ENCODE results near the gene ZNF532. TPM values are rescaled to one million over a fixed set of nuclear protein-coding genes. Genes with fewer than 3 reads are reported as not detected.
"Not testable (repeated sequence)": the region's sequence is repeated elsewhere in the genome, so short reads cannot be mapped to it uniquely, and the experiment has no call there.

ZNF532 gene
- under 1 TPM; 0.50 to 0.91 TPM for total RNA-seq

GRCh38 chr18:58864146-58865032 is at the start of gene ZNF532:
TSS of gene ZNF532 (plus strand) at chr18:58864877. CDS start in a region left out here.
- no peak within 1 kb of the TSS for H3K4me3 Mint-ChIP-seq
- POLR2A ChIA-PET: no interaction called here
- ATAC-seq: no peak
- peaks cover 3% of the 10 kb centered on the region for H3K4me1 Mint-ChIP-seq (ENCODE audit: low read depth)
- no peak for DNase-seq
- H3K27ac Mint-ChIP-seq: no peak within 1 kb of the TSS
- H3K9me3 Mint-ChIP-seq (ENCODE audit: insufficient read depth): no peaks in the 10 kb centered on the region
- no peaks in the 10 kb centered on the region for H3K36me3 Mint-ChIP-seq (ENCODE audit: low read depth)
- CTCF ChIA-PET: no interaction called here
- peaks cover 73% of the 10 kb centered on the region for H3K27me3 Mint-ChIP-seq (ENCODE audit: low read depth)

GRCh38 chr18:58819051-58819450 is 45.6 kb upstream of the ZNF532 start:
- Mint-ChIP-seq H3K27me3 (ENCODE audit: low read depth) (peaks cover 50% of the 10 kb centered on the region), H3K4me1 (ENCODE audit: low read depth) (peaks cover 9% of the 10 kb centered on the region), H3K36me3 (ENCODE audit: low read depth) (no peaks in the 10 kb centered on the region), H3K9me3 (ENCODE audit: insufficient read depth) (no peaks in the 10 kb centered on the region), H3K4me3 (no peak overlapping the region), H3K27ac (no peak overlapping the region)
- DNase-seq (peak; percentile 56), ATAC-seq (peak; percentile 72)
- ChIA-PET CTCF (interaction anchor here (1.0 kb wide), 1 partner anchor 251 kb away, joined by 5 read pairs; no protein-coding TSS in a partner anchor), POLR2A (no interaction called here)

GRCh38 chr18:58820251-58820650 is 44.4 kb upstream of the ZNF532 start:
- Mint-ChIP-seq H3K4me1 (ENCODE audit: low read depth) (peaks cover 9% of the 10 kb centered on the region), H3K27me3 (ENCODE audit: low read depth) (peaks cover 43% of the 10 kb centered on the region), H3K27ac (no peak overlapping the region), H3K4me3 (no peak overlapping the region), H3K9me3 (ENCODE audit: insufficient read depth) (no peaks in the 10 kb centered on the region), H3K36me3 (ENCODE audit: low read depth) (no peaks in the 10 kb centered on the region)
- ATAC-seq (no peak), DNase-seq (no peak)
- POLR2A ChIA-PET: no interaction called here
- CTCF ChIA-PET: no interaction called here

- Mint-ChIP-seq H3K27ac (no peak overlapping the region), H3K27me3 (ENCODE audit: low read depth) (peaks cover 39% of the 10 kb centered on the region), H3K9me3 (ENCODE audit: insufficient read depth) (no peaks in the 10 kb centered on the region), H3K36me3 (ENCODE audit: low read depth) (no peaks in the 10 kb centered on the region), H3K4me1 (ENCODE audit: low read depth) (peaks cover 9% of the 10 kb centered on the region), H3K4me3 (no peak overlapping the region)
- ATAC-seq (no peak), DNase-seq (no peak)
- ChIA-PET POLR2A (no interaction called here), CTCF (no interaction called here)
Observed at GRCh38 chr18:58822944-58823343, 41.7 kb upstream of the ZNF532 start.

GRCh38 chr18:58823412-58823811 is 41.3 kb upstream of the ZNF532 start:
- ChIA-PET POLR2A (no interaction called here), CTCF (no interaction called here)
- Mint-ChIP-seq H3K36me3 (ENCODE audit: low read depth) (no peaks in the 10 kb centered on the region), H3K27me3 (ENCODE audit: low read depth) (peaks cover 42% of the 10 kb centered on the region), H3K4me1 (ENCODE audit: low read depth) (peaks cover 9% of the 10 kb centered on the region), H3K9me3 (ENCODE audit: insufficient read depth) (no peaks in the 10 kb centered on the region), H3K27ac (no peak overlapping the region), H3K4me3 (no peak overlapping the region)
- no peak for ATAC-seq
- DNase-seq: no peak

- peaks cover 35% of the 10 kb centered on the region for H3K27me3 Mint-ChIP-seq (ENCODE audit: low read depth)
- ATAC-seq; H3K9me3 Mint-ChIP-seq (ENCODE audit: insufficient read depth); H3K4me1 Mint-ChIP-seq (ENCODE audit: low read depth); DNase-seq; H3K4me3 Mint-ChIP-seq; H3K27ac Mint-ChIP-seq; CTCF ChIA-PET; POLR2A ChIA-PET; H3K36me3 Mint-ChIP-seq (ENCODE audit: low read depth): not testable (repeated sequence)
Observed at GRCh38 chr18:58826926-58827325, 37.8 kb upstream of the ZNF532 start.

- no peaks in the 10 kb centered on the region for H3K9me3 Mint-ChIP-seq (ENCODE audit: insufficient read depth)
- H3K4me1 Mint-ChIP-seq (ENCODE audit: low read depth): no peaks in the 10 kb centered on the region
- ChIA-PET POLR2A (interaction anchor here (0.6 kb wide), 1 partner anchor 389 kb away, joined by 5 read pairs; no protein-coding TSS in a partner anchor), CTCF (no interaction called here)
- no peak overlapping the region for H3K27ac Mint-ChIP-seq
- H3K36me3 Mint-ChIP-seq (ENCODE audit: low read depth): no peaks in the 10 kb centered on the region
- no peak for DNase-seq
- no peak overlapping the region for H3K4me3 Mint-ChIP-seq
- peaks cover 39% of the 10 kb centered on the region for H3K27me3 Mint-ChIP-seq (ENCODE audit: low read depth)
- no peak for ATAC-seq
Observed at GRCh38 chr18:58827428-58827827, 37.2 kb upstream of the ZNF532 start.

- Mint-ChIP-seq H3K27me3 (ENCODE audit: low read depth) (peaks cover 36% of the 10 kb centered on the region), H3K9me3 (ENCODE audit: insufficient read depth) (no peaks in the 10 kb centered on the region), H3K4me3 (no peak overlapping the region), H3K36me3 (ENCODE audit: low read depth) (no peaks in the 10 kb centered on the region), H3K27ac (no peak overlapping the region), H3K4me1 (ENCODE audit: low read depth) (no peaks in the 10 kb centered on the region)
- POLR2A ChIA-PET: interaction anchor here (0.6 kb wide), 1 partner anchor 389 kb away, joined by 5 read pairs; no protein-coding TSS in a partner anchor
- DNase-seq (no peak), ATAC-seq (no peak)
- CTCF ChIA-PET: no interaction called here
Observed at GRCh38 chr18:58827886-58828285, 36.8 kb upstream of the ZNF532 start.

GRCh38 chr18:58828399-58829121 is 36.1 kb upstream of the ZNF532 start:
- Mint-ChIP-seq H3K27ac (no peak overlapping the region), H3K27me3 (ENCODE audit: low read depth) (peaks cover 34% of the 10 kb centered on the region), H3K4me1 (ENCODE audit: low read depth) (no peaks in the 10 kb centered on the region), H3K36me3 (ENCODE audit: low read depth) (no peaks in the 10 kb centered on the region), H3K4me3 (no peak overlapping the region), H3K9me3 (ENCODE audit: insufficient read depth) (no peaks in the 10 kb centered on the region)
- DNase-seq (no peak), ATAC-seq (no peak)
- ChIA-PET CTCF (no interaction called here), POLR2A (no interaction called here)

GRCh38 chr18:58829263-58829662 is 35.4 kb upstream of the ZNF532 start:
- Mint-ChIP-seq H3K4me1 (ENCODE audit: low read depth) (no peaks in the 10 kb centered on the region), H3K9me3 (ENCODE audit: insufficient read depth) (no peaks in the 10 kb centered on the region), H3K27me3 (ENCODE audit: low read depth) (peaks cover 35% of the 10 kb centered on the region), H3K4me3 (no peak overlapping the region), H3K36me3 (ENCODE audit: low read depth) (no peaks in the 10 kb centered on the region), H3K27ac (no peak overlapping the region)
- CTCF ChIA-PET: no interaction called here
- ATAC-seq: no peak
- POLR2A ChIA-PET: no interaction called here
- no peak for DNase-seq

GRCh38 chr18:58829886-58830285 is 34.8 kb upstream of the ZNF532 start:
- H3K27ac Mint-ChIP-seq; DNase-seq; CTCF ChIA-PET; H3K9me3 Mint-ChIP-seq (ENCODE audit: insufficient read depth); POLR2A ChIA-PET; ATAC-seq; H3K36me3 Mint-ChIP-seq (ENCODE audit: low read depth); H3K4me3 Mint-ChIP-seq; H3K4me1 Mint-ChIP-seq (ENCODE audit: low read depth): not testable (repeated sequence)
- peaks cover 34% of the 10 kb centered on the region for H3K27me3 Mint-ChIP-seq (ENCODE audit: low read depth)

- ChIA-PET POLR2A (no interaction called here), CTCF (no interaction called here)
- no peak overlapping the region for H3K27ac Mint-ChIP-seq
- ATAC-seq (no peak), DNase-seq (no peak)
- no peaks in the 10 kb centered on the region for H3K4me1 Mint-ChIP-seq (ENCODE audit: low read depth)
- H3K9me3 Mint-ChIP-seq (ENCODE audit: insufficient read depth): no peaks in the 10 kb centered on the region
- H3K4me3 Mint-ChIP-seq: no peak overlapping the region
- peaks cover 28% of the 10 kb centered on the region for H3K27me3 Mint-ChIP-seq (ENCODE audit: low read depth)
- no peaks in the 10 kb centered on the region for H3K36me3 Mint-ChIP-seq (ENCODE audit: low read depth)
Observed at GRCh38 chr18:58831606-58832005, 33.1 kb upstream of the ZNF532 start.

Data from activated CD8-positive, alpha-beta T cell treated with anti-CD3 and anti-CD28 coated beads, Interleukin-2, amount 10 ng/mL, durations not matched to agents 7 days and 5 days (primary cell).